SK-N-SH treated with all-trans-retinoic acid at 6 μM for 48 hours (cell line): ENCODE results near the gene DIDO1.

Source experiments
- ATAC-seq: fragments of 200-7000 bp; cut with Tn5 transposase; 3 replicates; pipeline ENCODE4 v1.9.1; 2020; ENCODE audit warnings: mild to moderate bottlenecking, moderate library complexity
- ARNTL ChIP-seq: fragments of 450-650 bp; formaldehyde crosslinking; IDR thresholded peaks from 2 replicates; pipeline ENCODE4 v1.5.0; 2020; ENCODE audit warnings: low read depth, mild to moderate bottlenecking, moderate library complexity, borderline replicate concordance
- BACH2 ChIP-seq: fragments of 250-450 bp; sonication (Bioruptor Pico); IDR thresholded peaks from 2 replicates; pipeline ENCODE4 v1.9.0; 2021; ENCODE audit warnings: mild to moderate bottlenecking, borderline replicate concordance
- ESRRG ChIP-seq: fragments of 250-450 bp; sonication (Bioruptor Pico); IDR thresholded peaks from 2 replicates; pipeline ENCODE4 v1.6.1; 2021; ENCODE audit warnings: mild to moderate bottlenecking
- GLIS3 ChIP-seq: fragments of 250-450 bp; sonication (Bioruptor Pico); IDR thresholded peaks from 2 replicates; pipeline ENCODE4 v1.5.0; 2020; ENCODE audit warnings: mild to moderate bottlenecking, moderate library complexity
- ISL1 ChIP-seq: fragments of 250-450 bp; sonication (Bioruptor Pico); IDR thresholded peaks from 2 replicates; pipeline ENCODE4 v2.1.2; 2022; ENCODE audit warnings: mild to moderate bottlenecking, moderate library complexity
- PPARA ChIP-seq: fragments of 250-450 bp; sonication (Bioruptor Pico); IDR thresholded peaks from 2 replicates; pipeline ENCODE4 v1.5.0; 2020; ENCODE audit warnings: mild to moderate bottlenecking, borderline replicate concordance
- RARB ChIP-seq: fragments of 250-450 bp; sonication (Bioruptor Pico); IDR thresholded peaks from 2 replicates; pipeline ENCODE4 v1.8.0; 2021; ENCODE audit warnings: mild to moderate bottlenecking, moderate library complexity
- SNAI2 ChIP-seq: fragments of 250-450 bp; sonication (Bioruptor Pico); IDR thresholded peaks from 2 replicates; pipeline ENCODE4 v1.5.0; 2020; ENCODE audit warnings: mild to moderate bottlenecking, moderate library complexity
- TCF4 ChIP-seq: fragments of 250-450 bp; sonication (Bioruptor Pico); IDR thresholded peaks from 2 replicates; pipeline ENCODE4 v1.8.0; 2021; ENCODE audit warnings: mild to moderate bottlenecking, moderate library complexity, borderline replicate concordance
- TOX ChIP-seq: fragments of 250-450 bp; sonication (Bioruptor Pico); IDR thresholded peaks from 2 replicates; pipeline ENCODE4 v1.8.0; 2021; ENCODE audit warnings: mild to moderate bottlenecking, moderate library complexity, borderline replicate concordance
- ZC3H10 ChIP-seq: fragments of 250-450 bp; sonication (Bioruptor Pico); IDR thresholded peaks from 2 replicates; pipeline ENCODE4 v1.5.1; 2021; ENCODE audit warnings: mild to moderate bottlenecking, moderate library complexity
- ZFP3 ChIP-seq: fragments of 250-450 bp; sonication (Bioruptor Pico); IDR thresholded peaks from 2 replicates; pipeline ENCODE4 v1.5.0; 2020; ENCODE audit warnings: mild to moderate bottlenecking, moderate library complexity
- ZNF565 ChIP-seq: fragments of 450-650 bp; formaldehyde crosslinking; conservative IDR thresholded peaks from 2 replicates; pipeline ENCODE4 v1.5.0; 2020; ENCODE audit warnings: low read depth, mild to moderate bottlenecking, moderate library complexity
- ZNF70 ChIP-seq: fragments of 450-650 bp; formaldehyde crosslinking; IDR thresholded peaks from 2 replicates; pipeline ENCODE4 v1.5.0; 2020; ENCODE audit warnings: mild to moderate bottlenecking, moderate library complexity
- ZNF8 ChIP-seq: fragments of 450-650 bp; formaldehyde crosslinking; IDR thresholded peaks from 2 replicates; pipeline ENCODE4 v1.5.0; 2020; ENCODE audit warnings: mild to moderate bottlenecking, moderate library complexity
- TF ChIP-seq, protein P1 (sequence below): fragments of 250-450 bp; sonication (Bioruptor Pico); IDR thresholded peaks from 2 replicates; pipeline ENCODE4 v1.5.1; 2020; ENCODE audit warnings: low read depth, mild to moderate bottlenecking, moderate library complexity
- TF ChIP-seq, protein P2 (sequence below): fragments of 250-450 bp; sonication (Bioruptor Pico); IDR thresholded peaks from 2 replicates; pipeline ENCODE4 v1.5.0; 2020; ENCODE audit warnings: mild to moderate bottlenecking, moderate library complexity
- TF ChIP-seq, protein P3 (sequence below): fragments of 250-450 bp; sonication (Bioruptor Pico); IDR thresholded peaks from 2 replicates; pipeline ENCODE4 v1.8.0; 2021; ENCODE audit warnings: low read depth, mild to moderate bottlenecking, moderate library complexity, borderline replicate concordance
- TF ChIP-seq, protein P4 (sequence below): fragments of 250-450 bp; sonication (Bioruptor Pico); IDR thresholded peaks from 2 replicates; pipeline ENCODE4 v1.5.1; 2021; ENCODE audit warnings: mild to moderate bottlenecking, moderate library complexity
- TF ChIP-seq, protein P5 (sequence below): fragments of 250-450 bp; sonication (Bioruptor Pico); IDR thresholded peaks from 2 replicates; pipeline ENCODE4 v1.8.0; 2020; ENCODE audit warnings: mild to moderate bottlenecking, moderate library complexity, borderline replicate concordance

The DIDO1 gene

DNA sequence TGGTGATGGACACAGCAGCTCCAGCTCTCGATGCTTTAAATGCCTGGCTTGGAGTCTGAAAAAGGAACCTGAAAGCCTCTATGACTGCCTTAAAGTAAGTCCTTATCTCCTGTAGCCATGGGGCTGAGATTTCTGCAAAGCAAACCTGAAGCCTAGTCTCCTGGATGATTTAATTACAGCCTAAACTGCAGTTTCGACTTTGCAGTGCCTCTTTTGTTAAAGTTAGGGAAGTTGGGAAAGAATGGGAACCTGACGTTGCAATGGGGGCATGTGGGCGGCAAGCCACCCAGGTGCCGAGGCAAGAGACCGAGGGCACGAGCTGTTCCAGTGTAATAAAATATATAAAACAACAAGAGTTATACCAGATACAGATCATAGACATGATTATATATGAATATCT is 53.0 kb downstream of the DIDO1 start:
- TF ChIP-seq SNAI2 (CRISPR knock-in tag) (no peak), PPARA (no peak), GLIS3 (CRISPR knock-in tag) (no peak), BACH2 (CRISPR knock-in tag) (no peak), ZNF565 (CRISPR knock-in tag) (no peak), ZC3H10 (no peak), TCF4 (CRISPR knock-in tag) (no peak), RARB (CRISPR knock-in tag) (no peak), ZFP3 (CRISPR knock-in tag) (no peak), TOX (no peak), ARNTL (CRISPR knock-in tag) (no peak), ESRRG (CRISPR knock-in tag) (no peak), ZNF70 (CRISPR knock-in tag) (no peak)
- TF ChIP-seq, protein P1, sequence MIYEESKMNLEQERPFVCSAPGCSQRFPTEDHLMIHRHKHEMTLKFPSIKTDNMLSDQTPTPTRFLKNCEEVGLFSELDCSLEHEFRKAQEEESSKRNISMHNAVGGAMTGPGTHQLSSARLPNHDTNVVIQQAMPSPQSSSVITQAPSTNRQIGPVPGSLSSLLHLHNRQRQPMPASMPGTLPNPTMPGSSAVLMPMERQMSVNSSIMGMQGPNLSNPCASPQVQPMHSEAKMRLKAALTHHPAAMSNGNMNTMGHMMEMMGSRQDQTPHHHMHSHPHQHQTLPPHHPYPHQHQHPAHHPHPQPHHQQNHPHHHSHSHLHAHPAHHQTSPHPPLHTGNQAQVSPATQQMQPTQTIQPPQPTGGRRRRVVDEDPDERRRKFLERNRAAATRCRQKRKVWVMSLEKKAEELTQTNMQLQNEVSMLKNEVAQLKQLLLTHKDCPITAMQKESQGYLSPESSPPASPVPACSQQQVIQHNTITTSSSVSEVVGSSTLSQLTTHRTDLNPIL (CRISPR knock-in tag): no peak
- TF ChIP-seq, protein P2, sequence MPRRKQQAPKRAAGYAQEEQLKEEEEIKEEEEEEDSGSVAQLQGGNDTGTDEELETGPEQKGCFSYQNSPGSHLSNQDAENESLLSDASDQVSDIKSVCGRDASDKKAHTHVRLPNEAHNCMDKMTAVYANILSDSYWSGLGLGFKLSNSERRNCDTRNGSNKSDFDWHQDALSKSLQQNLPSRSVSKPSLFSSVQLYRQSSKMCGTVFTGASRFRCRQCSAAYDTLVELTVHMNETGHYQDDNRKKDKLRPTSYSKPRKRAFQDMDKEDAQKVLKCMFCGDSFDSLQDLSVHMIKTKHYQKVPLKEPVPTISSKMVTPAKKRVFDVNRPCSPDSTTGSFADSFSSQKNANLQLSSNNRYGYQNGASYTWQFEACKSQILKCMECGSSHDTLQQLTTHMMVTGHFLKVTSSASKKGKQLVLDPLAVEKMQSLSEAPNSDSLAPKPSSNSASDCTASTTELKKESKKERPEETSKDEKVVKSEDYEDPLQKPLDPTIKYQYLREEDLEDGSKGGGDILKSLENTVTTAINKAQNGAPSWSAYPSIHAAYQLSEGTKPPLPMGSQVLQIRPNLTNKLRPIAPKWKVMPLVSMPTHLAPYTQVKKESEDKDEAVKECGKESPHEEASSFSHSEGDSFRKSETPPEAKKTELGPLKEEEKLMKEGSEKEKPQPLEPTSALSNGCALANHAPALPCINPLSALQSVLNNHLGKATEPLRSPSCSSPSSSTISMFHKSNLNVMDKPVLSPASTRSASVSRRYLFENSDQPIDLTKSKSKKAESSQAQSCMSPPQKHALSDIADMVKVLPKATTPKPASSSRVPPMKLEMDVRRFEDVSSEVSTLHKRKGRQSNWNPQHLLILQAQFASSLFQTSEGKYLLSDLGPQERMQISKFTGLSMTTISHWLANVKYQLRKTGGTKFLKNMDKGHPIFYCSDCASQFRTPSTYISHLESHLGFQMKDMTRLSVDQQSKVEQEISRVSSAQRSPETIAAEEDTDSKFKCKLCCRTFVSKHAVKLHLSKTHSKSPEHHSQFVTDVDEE (CRISPR knock-in tag): no peak
- TF ChIP-seq, protein P3, sequence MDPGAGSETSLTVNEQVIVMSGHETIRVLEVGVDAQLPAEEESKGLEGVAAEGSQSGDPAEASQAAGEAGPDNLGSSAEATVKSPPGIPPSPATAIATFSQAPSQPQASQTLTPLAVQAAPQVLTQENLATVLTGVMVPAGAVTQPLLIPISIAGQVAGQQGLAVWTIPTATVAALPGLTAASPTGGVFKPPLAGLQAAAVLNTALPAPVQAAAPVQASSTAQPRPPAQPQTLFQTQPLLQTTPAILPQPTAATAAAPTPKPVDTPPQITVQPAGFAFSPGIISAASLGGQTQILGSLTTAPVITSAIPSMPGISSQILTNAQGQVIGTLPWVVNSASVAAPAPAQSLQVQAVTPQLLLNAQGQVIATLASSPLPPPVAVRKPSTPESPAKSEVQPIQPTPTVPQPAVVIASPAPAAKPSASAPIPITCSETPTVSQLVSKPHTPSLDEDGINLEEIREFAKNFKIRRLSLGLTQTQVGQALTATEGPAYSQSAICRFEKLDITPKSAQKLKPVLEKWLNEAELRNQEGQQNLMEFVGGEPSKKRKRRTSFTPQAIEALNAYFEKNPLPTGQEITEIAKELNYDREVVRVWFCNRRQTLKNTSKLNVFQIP (CRISPR knock-in tag): no peak
- TF ChIP-seq, protein P4, sequence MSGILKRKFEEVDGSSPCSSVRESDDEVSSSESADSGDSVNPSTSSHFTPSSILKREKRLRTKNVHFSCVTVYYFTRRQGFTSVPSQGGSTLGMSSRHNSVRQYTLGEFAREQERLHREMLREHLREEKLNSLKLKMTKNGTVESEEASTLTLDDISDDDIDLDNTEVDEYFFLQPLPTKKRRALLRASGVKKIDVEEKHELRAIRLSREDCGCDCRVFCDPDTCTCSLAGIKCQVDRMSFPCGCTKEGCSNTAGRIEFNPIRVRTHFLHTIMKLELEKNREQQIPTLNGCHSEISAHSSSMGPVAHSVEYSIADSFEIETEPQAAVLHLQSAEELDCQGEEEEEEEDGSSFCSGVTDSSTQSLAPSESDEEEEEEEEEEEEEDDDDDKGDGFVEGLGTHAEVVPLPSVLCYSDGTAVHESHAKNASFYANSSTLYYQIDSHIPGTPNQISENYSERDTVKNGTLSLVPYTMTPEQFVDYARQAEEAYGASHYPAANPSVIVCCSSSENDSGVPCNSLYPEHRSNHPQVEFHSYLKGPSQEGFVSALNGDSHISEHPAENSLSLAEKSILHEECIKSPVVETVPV (CRISPR knock-in tag): no peak
- TF ChIP-seq, all 23 proteins: peak for 0
- ATAC-seq: no peak

DNA sequence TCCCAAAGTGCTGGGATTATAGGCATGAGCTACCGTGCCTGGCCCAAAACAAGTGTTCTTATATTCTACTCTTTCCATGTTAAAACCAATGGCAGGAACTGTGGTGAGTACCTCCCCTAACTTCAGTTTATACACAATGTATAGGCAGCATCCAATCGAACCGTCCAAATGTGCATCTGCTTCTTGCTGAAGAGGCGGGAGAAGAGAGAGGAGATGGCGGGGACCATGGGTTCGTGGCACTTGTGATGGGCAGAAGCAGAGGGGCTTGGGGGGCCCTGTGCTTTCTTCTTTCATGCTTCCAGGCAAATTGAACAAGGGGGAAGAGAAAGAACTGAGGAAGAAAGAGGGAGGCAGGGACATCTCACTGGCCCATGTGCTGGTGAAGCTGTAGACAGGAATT is 53.4 kb downstream of the DIDO1 start:
- ATAC-seq: no peak
- TF ChIP-seq PPARA: no peak
- TF ChIP-seq ZC3H10: no peak
- TF ChIP-seq ZFP3 (CRISPR knock-in tag): no peak
- TF ChIP-seq ESRRG (CRISPR knock-in tag): no peak
- TF ChIP-seq ZNF565 (CRISPR knock-in tag): no peak
- TF ChIP-seq ISL1 (CRISPR knock-in tag): no peak
- TF ChIP-seq ZNF8 (CRISPR knock-in tag): no peak
- TF ChIP-seq BACH2 (CRISPR knock-in tag): no peak
- TF ChIP-seq, protein P5, sequence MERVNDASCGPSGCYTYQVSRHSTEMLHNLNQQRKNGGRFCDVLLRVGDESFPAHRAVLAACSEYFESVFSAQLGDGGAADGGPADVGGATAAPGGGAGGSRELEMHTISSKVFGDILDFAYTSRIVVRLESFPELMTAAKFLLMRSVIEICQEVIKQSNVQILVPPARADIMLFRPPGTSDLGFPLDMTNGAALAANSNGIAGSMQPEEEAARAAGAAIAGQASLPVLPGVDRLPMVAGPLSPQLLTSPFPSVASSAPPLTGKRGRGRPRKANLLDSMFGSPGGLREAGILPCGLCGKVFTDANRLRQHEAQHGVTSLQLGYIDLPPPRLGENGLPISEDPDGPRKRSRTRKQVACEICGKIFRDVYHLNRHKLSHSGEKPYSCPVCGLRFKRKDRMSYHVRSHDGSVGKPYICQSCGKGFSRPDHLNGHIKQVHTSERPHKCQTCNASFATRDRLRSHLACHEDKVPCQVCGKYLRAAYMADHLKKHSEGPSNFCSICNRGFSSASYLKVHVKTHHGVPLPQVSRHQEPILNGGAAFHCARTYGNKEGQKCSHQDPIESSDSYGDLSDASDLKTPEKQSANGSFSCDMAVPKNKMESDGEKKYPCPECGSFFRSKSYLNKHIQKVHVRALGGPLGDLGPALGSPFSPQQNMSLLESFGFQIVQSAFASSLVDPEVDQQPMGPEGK (CRISPR knock-in tag): no peak
- TF ChIP-seq, protein P2 (CRISPR knock-in tag): no peak
